Measurements from ENCODE around the gene SLMAP.

- no peak for TF ChIP-seq GATA3 (IDR thresholded peaks at IDR 0.05; ENCODE audit: low read depth, low read length)
- no peak for TF ChIP-seq GATA2 (IDR thresholded peaks at IDR 0.05; ENCODE audit: low read depth, low read length)
Measured at GRCh38 chr3:57826245-57826951, 70.3 kb downstream of the SLMAP start.

Measured in SH-SY5Y (cell line).